Middle frontal gyrus (tissue), 1 donor: ENCODE data around the gene AGBL4.

ENCODE experiments used
- DNase-seq: peaks from one replicate; pipeline ENCODE4 v3.0.0-alpha.2; 2015; ENCODE audit warnings: low spot score; ENCODE audit errors: extremely low spot score

The AGBL4 gene

GRCh38 chr1:48665708-48666407, 1357.9 kb downstream of the AGBL4 start:
- no peak for DNase-seq

GRCh38 chr1:48661726-48662463, 1361.9 kb downstream of the AGBL4 start:
- no peak for DNase-seq

- DNase-seq = no peak
These were observed 1364.0 kb downstream of the AGBL4 start for GRCh38 chr1:48659801-48660200.

GRCh38 chr1:48657413-48657812, 1366.3 kb downstream of the AGBL4 start:
- no peak for DNase-seq

- DNase-seq = no peak
These were observed 1369.0 kb downstream of the AGBL4 start for GRCh38 chr1:48654606-48655210.

GRCh38 chr1:48652334-48652733, 1371.4 kb downstream of the AGBL4 start:
- no peak for DNase-seq

GRCh38 chr1:48649880-48650279, 1373.9 kb downstream of the AGBL4 start:
- DNase-seq = no peak

- DNase-seq = no peak
These were observed 1377.9 kb downstream of the AGBL4 start for GRCh38 chr1:48645883-48646282.

- no peak for DNase-seq
These were observed 1378.7 kb downstream of the AGBL4 start for GRCh38 chr1:48644905-48645605.

- no peak for DNase-seq
These were observed 1379.4 kb downstream of the AGBL4 start for GRCh38 chr1:48644190-48644900.

- DNase-seq = no peak
These were observed 1380.6 kb downstream of the AGBL4 start for GRCh38 chr1:48643193-48643592.

GRCh38 chr1:48640836-48641492, 1382.8 kb downstream of the AGBL4 start:
- DNase-seq = no peak

GRCh38 chr1:48629867-48630266, 1393.9 kb downstream of the AGBL4 start:
- no peak for DNase-seq

- DNase-seq = no peak
These were observed 1396.3 kb downstream of the AGBL4 start for GRCh38 chr1:48627486-48627885.

- no peak for DNase-seq
These were observed 1404.2 kb downstream of the AGBL4 start for GRCh38 chr1:48619539-48619938.

- no peak for DNase-seq
These were observed 1406.5 kb downstream of the AGBL4 start for GRCh38 chr1:48617252-48617651.

- no peak for DNase-seq
These were observed 1407.0 kb downstream of the AGBL4 start for GRCh38 chr1:48616710-48617109.

GRCh38 chr1:48611841-48612240, 1411.9 kb downstream of the AGBL4 start:
- no peak for DNase-seq

- DNase-seq = no peak
These were observed 1412.9 kb downstream of the AGBL4 start for GRCh38 chr1:48610628-48611542.

- DNase-seq = no peak
These were observed 1414.9 kb downstream of the AGBL4 start for GRCh38 chr1:48608882-48609281.
